IgD-negative memory B cell (primary cell): Measurements from ENCODE around the gene OSGIN1. TPM values are rescaled to one million over a fixed set of nuclear protein-coding genes. Genes with fewer than 3 reads are reported as not detected.

Experiments
- H3K27ac Mint-ChIP-seq, 3 donors: one replicate each; pipeline ENCODE4 v1.8.0; 2020 to 2022; ENCODE audit warnings: mild to moderate bottlenecking in 3 of 3, mixed read lengths in 3 of 3, moderate library complexity in 1 of 3
- H3K27me3 Mint-ChIP-seq: one replicate; pipeline ENCODE4 v1.8.0; 2021; ENCODE audit warnings: mixed read lengths
- H3K36me3 Mint-ChIP-seq: one replicate; pipeline ENCODE4 v1.8.0; 2020; ENCODE audit warnings: mild to moderate bottlenecking, mixed read lengths
- H3K4me1 Mint-ChIP-seq, 3 donors: one replicate each; pipeline ENCODE4 v1.8.0; 2020 to 2022; ENCODE audit warnings: mixed read lengths in 3 of 3, mild to moderate bottlenecking in 1 of 3
- H3K4me3 Mint-ChIP-seq, 4 donors: one replicate each; pipeline ENCODE4 v1.8.0; 2020 to 2022; ENCODE audit warnings: mild to moderate bottlenecking in 4 of 4, mixed read lengths in 4 of 4, moderate library complexity in 3 of 4
- H3K9me3 Mint-ChIP-seq, 3 donors: one replicate each; pipeline ENCODE4 v1.8.0; 2020 to 2021; ENCODE audit warnings: mixed read lengths in 3 of 3, mild to moderate bottlenecking in 1 of 3
- polyA plus RNA-seq: library from polyadenylated mRNA; unstranded; fragments of 300-500 nt; fragmentation: Illumina TruSeq; gene quantifications from one replicate; pipeline ENCODE4 v1.2.3, GENCODE V29; 2021

Gene OSGIN1
- polyA plus RNA-seq, 1 donor from 2014 or later = 0.46 TPM

DNA sequence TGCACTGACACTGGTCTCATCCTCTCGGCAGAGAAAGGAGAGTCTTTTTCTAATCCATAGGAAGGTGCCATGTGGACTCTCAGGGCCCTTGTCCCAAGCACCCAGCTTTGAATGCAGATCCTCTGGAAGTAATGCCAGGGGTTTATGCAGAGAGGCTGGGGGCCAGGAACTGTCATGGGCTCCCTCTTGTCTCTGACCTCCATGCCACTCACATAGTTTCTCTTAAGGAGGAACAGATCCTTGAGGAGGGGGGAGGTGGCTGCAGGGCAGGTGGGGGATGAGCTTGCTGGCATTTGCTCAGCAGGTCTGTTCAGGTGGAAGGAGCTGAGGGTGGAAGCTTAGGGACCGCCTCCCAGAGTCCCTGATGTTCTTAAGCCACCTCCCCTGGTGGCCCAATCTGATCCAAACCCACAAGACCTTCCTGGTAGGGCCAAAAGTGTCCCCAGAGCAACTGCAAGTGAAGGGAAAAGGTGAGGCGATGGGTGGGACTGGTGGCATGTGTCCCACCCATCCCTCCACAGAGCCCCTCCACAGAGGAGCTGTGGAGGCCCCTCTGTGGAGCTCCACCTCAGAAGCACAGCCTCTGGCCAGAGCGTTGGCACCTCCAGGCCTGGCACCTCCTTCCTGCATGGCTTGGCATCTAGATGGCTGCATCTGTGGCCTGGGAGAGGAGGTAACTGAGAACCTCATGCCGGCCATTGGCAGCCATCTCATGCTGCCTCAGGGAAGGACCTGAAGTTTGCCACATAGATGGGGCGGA lies 24.2 kb downstream of the OSGIN1 start:
- Mint-ChIP-seq H3K4me1 (no peaks in the 10 kb centered on the region), H3K27ac (no peak overlapping the region), H3K36me3 (no peaks in the 10 kb centered on the region), H3K9me3 (peaks cover 2 to 15% (median 14%) of the 10 kb centered on the region in 3 donors), H3K4me3 (no peak overlapping the region), H3K27me3 (peaks cover 3% of the 10 kb centered on the region)

DNA sequence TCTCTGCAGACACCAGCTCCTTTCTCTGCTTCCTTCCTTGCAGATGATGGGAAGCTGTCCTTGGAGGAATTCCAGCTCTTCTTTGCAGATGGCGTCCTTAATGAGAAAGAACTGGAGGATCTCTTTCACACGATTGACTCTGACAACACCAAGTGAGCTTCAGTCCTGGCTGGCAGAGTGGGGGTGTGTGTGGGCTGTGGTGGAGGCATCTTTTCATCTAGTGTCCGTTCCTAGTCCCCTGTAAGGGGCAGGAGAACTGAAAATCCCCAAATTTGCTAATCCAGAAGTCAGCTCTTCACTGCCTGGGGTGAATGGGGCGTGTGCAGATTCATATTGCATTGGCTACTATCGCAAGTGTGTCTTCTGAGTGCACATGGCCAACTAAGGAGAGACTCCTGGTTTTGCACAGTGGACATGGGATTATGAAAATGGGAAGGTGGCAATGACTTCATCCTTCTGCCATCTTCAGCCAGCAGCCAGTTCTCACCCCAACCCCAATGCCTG lies 25.4 kb downstream of the OSGIN1 start:
- H3K27me3 Mint-ChIP-seq = peaks cover 3% of the 10 kb centered on the region
- no peaks in the 10 kb centered on the region for H3K4me1 Mint-ChIP-seq
- H3K27ac Mint-ChIP-seq = no peak overlapping the region
- no peaks in the 10 kb centered on the region for H3K36me3 Mint-ChIP-seq
- peaks cover 2 to 17% (median 14%) of the 10 kb centered on the region in 3 donors for H3K9me3 Mint-ChIP-seq
- no peak overlapping the region for H3K4me3 Mint-ChIP-seq

DNA sequence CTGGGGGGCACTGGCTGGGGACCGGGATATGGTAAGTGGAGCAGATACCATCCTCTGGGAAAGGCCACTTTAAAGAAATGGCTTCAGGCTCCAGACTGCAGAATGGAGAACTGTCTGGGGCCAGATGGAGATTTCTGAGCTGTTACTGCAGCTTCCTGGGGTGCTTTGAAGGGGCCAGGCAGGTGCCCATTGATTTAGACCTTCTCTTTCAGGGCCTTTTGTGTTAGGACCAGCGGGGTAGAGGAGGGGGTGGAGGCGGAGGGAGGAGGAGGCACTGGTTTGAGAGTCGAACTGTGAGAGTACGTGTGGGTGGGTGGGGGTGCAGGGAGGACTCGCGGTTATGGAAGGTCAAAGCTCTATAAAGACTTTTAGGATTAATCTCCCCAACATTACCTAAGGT lies 26.4 kb downstream of the OSGIN1 start:
- no peaks in the 10 kb centered on the region for H3K36me3 Mint-ChIP-seq
- no peak overlapping the region for H3K4me3 Mint-ChIP-seq
- H3K27me3 Mint-ChIP-seq = peaks cover 3% of the 10 kb centered on the region
- peaks cover 2 to 17% (median 14%) of the 10 kb centered on the region in 3 donors for H3K9me3 Mint-ChIP-seq
- no peak overlapping the region for H3K27ac Mint-ChIP-seq
- no peaks in the 10 kb centered on the region for H3K4me1 Mint-ChIP-seq

DNA sequence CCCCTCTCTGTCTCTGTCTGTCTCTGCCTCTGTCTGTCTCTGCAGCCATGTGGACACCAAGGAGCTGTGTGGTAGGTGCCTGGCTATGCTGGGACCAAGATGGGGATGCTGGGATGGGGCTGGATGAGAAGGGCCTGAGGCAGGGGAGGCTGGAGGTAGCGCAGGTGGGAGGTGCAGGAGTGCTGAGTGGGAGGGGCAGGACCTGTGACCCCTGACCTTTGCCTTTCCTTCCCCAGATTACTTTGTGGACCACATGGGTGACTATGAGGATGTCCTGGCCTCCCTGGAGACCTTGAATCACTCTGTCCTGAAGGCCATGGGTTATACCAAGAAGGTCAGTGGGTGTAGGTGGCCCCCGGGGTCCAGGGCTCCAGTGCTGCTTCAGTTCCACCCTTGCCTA lies 27.8 kb downstream of the OSGIN1 start:
- Mint-ChIP-seq H3K9me3 (peaks cover 2 to 17% (median 14%) of the 10 kb centered on the region in 3 donors), H3K27me3 (peaks cover 3% of the 10 kb centered on the region), H3K4me1 (no peaks in the 10 kb centered on the region), H3K27ac (no peak overlapping the region), H3K4me3 (no peak overlapping the region), H3K36me3 (no peaks in the 10 kb centered on the region)

DNA sequence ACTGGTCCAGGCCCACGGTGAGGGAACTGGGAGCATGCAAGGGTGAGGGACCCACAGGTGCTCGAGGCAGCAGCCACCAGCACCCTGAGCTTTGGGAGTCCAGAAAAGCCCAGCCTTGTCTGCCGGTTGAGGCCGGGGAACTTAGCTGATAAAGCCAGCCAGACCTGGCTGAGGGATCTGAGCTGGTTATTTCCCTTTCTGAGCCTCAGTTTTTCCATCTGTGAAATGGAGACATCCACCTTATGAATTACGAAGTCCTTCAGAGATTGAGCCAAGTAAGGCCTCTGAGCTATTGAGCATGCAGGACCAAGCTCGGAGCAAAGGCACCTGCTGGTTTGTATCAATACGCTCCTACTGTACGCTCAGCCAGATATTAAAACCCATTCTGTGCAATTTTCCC lies 28.8 kb downstream of the OSGIN1 start:
- Mint-ChIP-seq H3K27me3 (peaks cover 6% of the 10 kb centered on the region), H3K4me3 (no peak overlapping the region), H3K36me3 (no peaks in the 10 kb centered on the region), H3K9me3 (peaks cover 2 to 17% (median 14%) of the 10 kb centered on the region in 3 donors), H3K27ac (no peak overlapping the region), H3K4me1 (no peaks in the 10 kb centered on the region)

DNA sequence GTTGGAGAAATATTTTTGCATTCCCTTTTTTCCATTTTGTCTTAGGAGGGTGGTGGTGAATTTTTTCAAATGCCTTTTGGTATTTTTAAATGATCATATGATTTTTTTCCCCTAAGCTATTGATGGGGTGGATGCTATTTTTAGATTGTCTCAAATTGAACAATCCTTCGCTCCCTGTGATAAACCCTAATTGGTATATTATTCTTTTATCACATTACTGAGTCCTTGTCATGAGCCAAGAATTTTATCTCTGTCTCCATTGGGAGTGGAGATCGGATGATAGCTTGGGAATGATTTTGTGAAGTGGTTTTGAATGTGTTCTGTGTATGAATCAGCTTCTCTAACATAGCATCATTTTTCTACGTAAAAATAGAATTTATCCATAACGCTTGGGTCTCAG lies 30.5 kb downstream of the OSGIN1 start:
- no peak overlapping the region for H3K4me3 Mint-ChIP-seq
- H3K9me3 Mint-ChIP-seq = peaks cover 0 to 13% (median 7%) of the 10 kb centered on the region in 3 donors
- no peaks in the 10 kb centered on the region for H3K4me1 Mint-ChIP-seq
- H3K36me3 Mint-ChIP-seq = no peaks in the 10 kb centered on the region
- no peak overlapping the region for H3K27ac Mint-ChIP-seq
- H3K27me3 Mint-ChIP-seq = peaks cover 3% of the 10 kb centered on the region

DNA sequence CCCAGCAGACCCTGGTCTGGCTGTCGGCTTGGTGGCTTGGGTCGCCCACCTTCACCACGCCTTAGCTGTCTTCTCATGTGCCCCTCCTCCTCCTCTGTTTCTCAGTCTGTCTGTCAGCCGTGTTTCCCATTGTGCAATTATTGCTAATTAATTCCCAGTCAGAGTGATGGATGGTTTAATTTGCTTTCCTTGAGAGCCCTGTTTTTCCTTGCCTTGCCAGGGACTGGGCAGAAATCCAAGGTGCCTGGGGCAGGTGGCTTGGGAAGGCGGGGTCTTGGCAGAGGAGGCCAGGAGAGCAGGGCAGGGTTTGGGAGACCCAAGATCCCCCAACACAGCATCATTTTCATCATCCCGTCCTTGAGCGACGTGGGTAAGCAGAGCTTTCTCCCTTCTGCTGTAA lies 36.3 kb downstream of the OSGIN1 start:
- H3K27me3 Mint-ChIP-seq = peaks cover 20% of the 10 kb centered on the region
- H3K4me1 Mint-ChIP-seq = no peaks in the 10 kb centered on the region
- H3K36me3 Mint-ChIP-seq = no peaks in the 10 kb centered on the region
- H3K4me3 Mint-ChIP-seq = no peak overlapping the region
- peaks cover 0 to 5% (median 0%) of the 10 kb centered on the region in 3 donors for H3K9me3 Mint-ChIP-seq
- no peak overlapping the region for H3K27ac Mint-ChIP-seq

DNA sequence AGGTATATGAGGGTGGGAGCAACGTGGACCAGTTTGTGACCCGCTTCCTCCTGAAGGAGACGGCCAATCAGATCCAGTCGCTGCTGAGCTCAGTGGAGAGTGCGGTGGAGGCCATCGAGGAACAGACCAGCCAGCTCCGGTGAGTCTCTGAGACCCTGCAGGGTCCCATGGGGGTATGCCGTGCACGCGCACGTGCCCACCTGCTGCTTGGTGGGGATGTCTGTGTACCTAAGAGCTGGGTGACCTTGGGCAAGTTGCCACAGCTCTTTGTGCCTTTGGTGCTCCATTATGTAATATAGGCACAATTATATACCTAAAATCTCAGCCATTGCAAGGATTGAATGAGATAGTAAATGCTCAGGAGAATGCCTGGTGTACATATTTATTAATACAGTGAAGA lies 37.5 kb downstream of the OSGIN1 start:
- no peak overlapping the region for H3K4me3 Mint-ChIP-seq
- peaks cover 0 to 5% (median 0%) of the 10 kb centered on the region in 3 donors for H3K9me3 Mint-ChIP-seq
- peaks cover 0 to under 1% (median 0%) of the 10 kb centered on the region in 3 donors for H3K4me1 Mint-ChIP-seq
- H3K27ac Mint-ChIP-seq = no peak overlapping the region
- H3K36me3 Mint-ChIP-seq = no peaks in the 10 kb centered on the region
- H3K27me3 Mint-ChIP-seq = peaks cover 26% of the 10 kb centered on the region

DNA sequence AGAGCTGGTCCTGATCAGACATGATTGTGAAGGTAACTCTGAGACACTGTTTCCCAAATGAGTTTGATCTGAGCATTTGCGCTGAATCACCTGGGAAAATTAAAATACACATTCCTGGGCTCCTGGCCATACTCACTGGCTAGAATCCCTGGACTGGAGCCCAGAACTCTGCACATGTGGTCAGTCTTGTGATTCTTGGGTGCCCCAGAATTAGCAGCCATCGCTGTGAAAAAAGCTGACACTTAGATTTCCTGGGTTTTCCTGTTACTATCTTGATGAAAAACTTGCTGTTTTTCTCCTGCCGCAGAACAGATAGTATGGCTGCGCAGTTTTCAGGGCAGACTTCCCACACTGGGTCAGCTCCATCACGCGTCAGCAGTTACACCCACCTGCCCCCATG lies 39.6 kb downstream of the OSGIN1 start:
- Mint-ChIP-seq H3K36me3 (no peaks in the 10 kb centered on the region), H3K9me3 (peaks cover 0 to 5% (median 0%) of the 10 kb centered on the region in 3 donors), H3K4me1 (peaks cover 0 to 2% (median 0%) of the 10 kb centered on the region in 3 donors), H3K4me3 (no peak overlapping the region), H3K27ac (no peak overlapping the region), H3K27me3 (peaks cover 34% of the 10 kb centered on the region)

DNA sequence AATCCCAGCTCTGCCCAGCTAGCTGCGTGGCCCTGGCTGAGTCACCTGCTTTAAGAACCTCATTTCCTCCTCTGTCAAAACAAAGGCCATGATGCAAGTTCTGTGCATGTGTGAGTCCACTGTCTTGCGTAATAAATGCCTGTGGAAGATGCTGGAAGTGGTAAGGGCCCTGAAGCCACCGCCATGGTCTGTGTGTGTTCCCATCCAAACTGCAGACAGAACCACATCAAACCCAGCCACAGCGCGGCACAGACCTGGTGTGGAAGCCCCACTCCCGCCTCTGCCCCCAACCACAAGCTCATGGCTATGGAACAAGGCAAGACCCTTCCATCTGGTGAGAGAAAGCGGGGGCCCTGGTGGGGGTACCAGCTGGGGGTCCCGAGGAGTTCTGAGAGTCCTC lies 41.0 kb downstream of the OSGIN1 start:
- no peak overlapping the region for H3K27ac Mint-ChIP-seq
- H3K9me3 Mint-ChIP-seq = peaks cover 0 to 5% (median 0%) of the 10 kb centered on the region in 3 donors
- H3K27me3 Mint-ChIP-seq = peaks cover 34% of the 10 kb centered on the region

DNA sequence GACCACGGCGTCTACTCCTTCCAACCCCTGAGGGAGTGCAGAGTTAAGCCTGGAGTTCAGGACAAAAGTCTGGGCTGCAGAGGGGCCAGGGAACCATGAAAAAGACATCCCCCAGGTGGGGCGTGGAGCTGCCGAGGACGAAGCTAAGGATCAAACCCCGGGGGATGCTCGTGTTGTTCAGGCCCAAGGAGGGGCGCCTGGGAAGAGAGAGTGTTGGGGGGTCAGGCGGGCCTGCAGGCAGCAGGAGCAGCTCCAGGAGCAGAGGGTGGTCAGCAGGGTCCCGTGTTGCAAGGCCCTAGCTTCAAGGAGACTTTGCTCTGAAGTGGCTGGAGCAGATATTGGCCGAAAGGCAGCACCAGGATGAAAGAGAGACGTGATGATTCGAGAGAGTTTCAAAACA lies 41.7 kb downstream of the OSGIN1 start:
- Mint-ChIP-seq H3K27ac (no peak overlapping the region), H3K36me3 (no peaks in the 10 kb centered on the region), H3K27me3 (peaks cover 34% of the 10 kb centered on the region), H3K9me3 (peaks cover 0 to 5% (median 0%) of the 10 kb centered on the region in 3 donors), H3K4me3 (no peak overlapping the region), H3K4me1 (peaks cover 0 to 2% (median 0%) of the 10 kb centered on the region in 3 donors)

More for the DNA sequence above, 41.0 kb downstream of the OSGIN1 start:
- Mint-ChIP-seq H3K36me3 (no peaks in the 10 kb centered on the region), H3K4me3 (no peak overlapping the region), H3K4me1 (peaks cover 0 to 2% (median 0%) of the 10 kb centered on the region in 3 donors)

DNA sequence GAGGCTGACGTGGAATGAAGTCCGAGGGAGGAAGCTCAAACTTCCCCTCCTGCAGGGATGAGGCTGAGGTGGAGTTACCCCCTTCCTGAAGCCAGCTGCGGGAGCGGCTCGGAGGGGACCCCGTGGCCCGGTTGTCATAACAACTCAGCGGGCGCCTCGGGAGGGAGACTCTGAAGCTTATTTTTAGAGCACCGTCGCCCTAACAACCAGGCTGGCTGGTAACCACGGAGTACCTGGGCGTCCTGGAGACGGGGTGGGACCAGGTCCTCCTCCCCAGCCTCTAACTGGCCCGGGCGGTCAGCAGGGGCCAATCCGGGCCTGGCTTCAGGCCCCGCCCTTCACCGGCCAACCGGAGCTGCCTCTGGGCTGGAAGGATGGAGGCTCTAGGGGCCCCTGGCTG lies 42.7 kb downstream of the OSGIN1 start:
- Mint-ChIP-seq H3K4me1 (peaks cover 0 to 2% (median 0%) of the 10 kb centered on the region in 3 donors), H3K27me3 (peaks cover 29% of the 10 kb centered on the region), H3K9me3 (peaks cover 0 to 3% (median 0%) of the 10 kb centered on the region in 3 donors), H3K27ac (no peak overlapping the region), H3K4me3 (no peak overlapping the region), H3K36me3 (no peaks in the 10 kb centered on the region)

DNA sequence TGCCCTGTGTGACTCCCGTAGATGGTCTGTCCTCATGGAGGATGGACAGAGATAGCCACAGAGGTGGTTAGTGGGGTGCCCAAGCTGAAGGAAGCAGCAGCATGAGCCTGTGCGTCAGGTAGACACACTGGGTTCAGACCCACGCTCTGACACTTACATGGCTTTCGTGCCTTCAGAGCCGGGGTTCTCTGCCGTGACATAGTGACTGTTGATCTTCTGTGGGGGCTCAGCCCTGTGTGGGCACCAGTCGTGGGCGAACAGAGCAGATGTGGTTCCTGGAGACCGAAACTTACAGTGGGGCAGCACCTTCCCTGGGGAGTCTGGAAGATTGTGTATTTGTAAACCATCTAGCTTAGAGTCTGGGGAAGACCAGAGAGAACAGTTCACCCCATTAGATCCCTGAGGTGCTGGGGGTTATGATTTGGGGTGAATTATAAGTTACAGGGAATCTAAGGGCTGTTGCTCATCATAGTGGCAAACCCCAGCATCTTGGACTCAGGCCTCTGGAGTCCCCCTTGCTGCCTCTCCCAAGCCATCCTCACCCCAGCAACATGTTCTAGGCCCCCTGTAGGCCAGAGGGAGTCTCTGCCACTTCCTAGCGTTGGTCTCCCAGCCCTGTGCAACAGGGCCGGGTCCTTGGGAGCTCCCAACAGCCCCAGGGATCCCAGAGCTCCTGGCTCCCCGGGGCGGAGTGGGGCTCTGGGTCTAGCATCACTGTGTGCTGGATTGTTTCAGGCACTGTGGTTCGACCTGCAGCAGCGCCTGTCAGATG lies 43.6 kb downstream of the OSGIN1 start:
- Mint-ChIP-seq H3K27ac (no peak overlapping the region), H3K9me3 (peaks cover 0 to 3% (median 0%) of the 10 kb centered on the region in 3 donors), H3K4me3 (no peak overlapping the region), H3K4me1 (peaks cover 0 to 2% (median 0%) of the 10 kb centered on the region in 3 donors), H3K27me3 (peaks cover 29% of the 10 kb centered on the region), H3K36me3 (no peaks in the 10 kb centered on the region)

DNA sequence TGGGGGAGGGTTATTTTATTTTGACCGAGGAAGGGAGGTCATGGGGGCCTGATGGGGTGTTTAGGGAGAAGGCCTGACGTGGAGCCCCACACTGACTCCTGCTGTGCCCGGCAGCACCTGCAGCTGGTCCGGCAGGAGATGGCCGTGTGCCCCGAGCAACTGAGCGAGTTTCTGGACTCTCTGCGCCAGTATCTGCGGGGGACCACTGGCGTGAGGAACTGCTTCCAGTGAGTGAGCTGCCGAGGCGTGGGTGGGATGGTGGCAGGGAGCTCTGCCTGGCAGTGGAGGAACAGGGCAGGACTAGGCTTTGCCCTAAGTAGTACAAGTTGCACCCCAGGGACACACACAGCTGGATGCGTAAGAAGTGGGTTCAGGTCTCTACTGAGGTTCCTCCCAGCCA lies 45.1 kb downstream of the OSGIN1 start:
- H3K9me3 Mint-ChIP-seq = no peaks in the 10 kb centered on the region
- no peak overlapping the region for H3K27ac Mint-ChIP-seq
- H3K4me3 Mint-ChIP-seq = no peak overlapping the region
- peaks cover 29% of the 10 kb centered on the region for H3K27me3 Mint-ChIP-seq
- H3K36me3 Mint-ChIP-seq = no peaks in the 10 kb centered on the region
- peaks cover 0 to 2% (median 0%) of the 10 kb centered on the region in 3 donors for H3K4me1 Mint-ChIP-seq

DNA sequence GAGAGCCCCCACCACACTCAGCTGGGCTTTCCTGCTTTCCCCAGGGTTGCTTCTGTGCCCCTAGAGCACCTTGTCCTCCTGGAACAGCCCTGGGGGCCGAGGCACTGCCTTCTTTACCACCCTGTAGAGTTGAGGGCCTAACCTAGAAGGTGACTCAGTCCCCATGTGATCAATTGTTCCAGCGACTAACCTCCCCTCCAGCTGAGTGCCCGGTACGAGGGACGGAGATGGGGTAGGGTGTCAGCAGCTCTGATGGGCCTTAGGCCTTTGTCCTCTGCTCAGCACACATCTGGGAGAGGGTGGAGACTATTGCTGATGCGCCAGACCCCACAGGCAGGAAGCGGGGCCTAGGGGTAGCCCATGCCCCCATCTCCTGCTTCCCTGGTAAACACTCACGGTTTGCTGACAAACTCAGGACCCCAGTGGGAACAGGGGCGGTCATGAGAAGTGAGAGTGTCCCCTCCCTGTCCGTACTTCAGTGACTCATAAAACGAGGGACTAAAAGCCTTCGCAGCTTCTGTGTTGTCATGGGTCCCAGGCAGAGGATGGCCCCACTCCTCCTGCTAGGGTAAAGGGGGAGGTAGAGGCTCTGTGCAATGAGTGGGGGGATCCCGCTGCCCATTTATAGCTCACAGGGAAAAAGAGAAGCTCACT lies 48.1 kb downstream of the OSGIN1 start:
- H3K27ac Mint-ChIP-seq = no peak overlapping the region
- H3K9me3 Mint-ChIP-seq = no peaks in the 10 kb centered on the region
- H3K4me1 Mint-ChIP-seq = no peaks in the 10 kb centered on the region
- H3K4me3 Mint-ChIP-seq = no peak overlapping the region
- peaks cover 16% of the 10 kb centered on the region for H3K27me3 Mint-ChIP-seq
- no peaks in the 10 kb centered on the region for H3K36me3 Mint-ChIP-seq
